AG09319 (cell line): Measurements from ENCODE around the gene KIF3B.

Source experiments
- DNase-seq: peaks from one replicate; pipeline ENCODE4 v3.0.0-alpha.2; 2010; ENCODE audit warnings: low read depth; ENCODE audit errors: extremely low read depth
- CTCF ChIP-seq: IDR thresholded peaks from 2 replicates; pipeline ENCODE4 v1.5.1; 2011; ENCODE audit warnings: low read depth, mild to moderate bottlenecking, inconsistent platforms, low read length, moderate library complexity

Gene KIF3B

GRCh38 chr20:32326504-32326845 is 49.0 kb downstream of the KIF3B start:
- no peak for TF ChIP-seq CTCF
- DNase-seq: no peak

- no peak for TF ChIP-seq CTCF
- no peak for DNase-seq
Observed at GRCh38 chr20:32327087-32327681, 49.7 kb downstream of the KIF3B start.

- TF ChIP-seq CTCF: no peak
- no peak for DNase-seq
Observed at GRCh38 chr20:32329817-32330554, 52.5 kb downstream of the KIF3B start.

GRCh38 chr20:32330555-32330897 is 53.1 kb downstream of the KIF3B start:
- no peak for DNase-seq
- no peak for TF ChIP-seq CTCF

- DNase-seq: no peak
- TF ChIP-seq CTCF: no peak
Observed at GRCh38 chr20:32332614-32333013, 55.2 kb downstream of the KIF3B start.

- DNase-seq: no peak
- TF ChIP-seq CTCF: no peak
Observed at GRCh38 chr20:32333181-32333987, 55.9 kb downstream of the KIF3B start.
